Stimulated activated CD4-positive, alpha-beta T cell treated with anti-CD3 and anti-CD28 coated beads, Interleukin-2, amount 100 ng/mL, for 48 hours (primary cell): ENCODE results near the gene ARMC6.

Source experiments
- DNase-seq, 2 donors: peaks; one replicate each; pipeline ENCODE4 v3.0.0-alpha.2; 2020

Gene ARMC6

GRCh38 chr19:19025861-19026260 lies 7.5 kb upstream of the ARMC6 start:
- DNase-seq: no peak

DNA sequence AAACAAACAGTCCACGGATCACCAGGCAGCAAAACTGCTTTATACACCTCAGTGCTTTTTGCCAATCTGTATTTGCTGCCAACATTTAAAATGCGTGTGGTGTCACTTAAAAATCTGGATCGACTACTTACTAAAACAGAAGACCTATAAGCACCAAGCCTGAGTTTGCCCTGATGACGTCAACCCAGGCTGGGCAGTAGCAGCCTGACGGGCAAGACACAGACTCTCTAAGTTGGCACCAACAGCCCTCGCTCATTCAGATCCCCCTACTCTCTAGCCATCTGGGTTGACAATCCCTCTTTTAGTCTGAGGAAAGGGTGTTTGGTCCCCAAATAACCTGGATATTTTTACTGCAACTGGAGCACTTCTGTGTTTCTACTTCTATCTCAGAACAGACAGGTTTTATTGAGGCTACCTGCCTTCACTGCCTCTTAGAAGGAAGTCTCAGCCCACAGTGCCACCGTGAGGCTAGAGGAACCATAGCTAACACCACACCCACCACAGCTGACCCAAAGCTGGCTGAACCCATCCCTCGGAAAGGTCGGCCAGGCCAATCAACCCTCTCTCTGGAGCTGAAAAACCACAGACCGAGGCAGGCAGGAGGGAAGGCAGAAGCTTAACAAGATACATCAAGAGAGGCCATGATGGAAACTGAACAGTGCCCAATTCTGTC lies 7.0 kb upstream of the ARMC6 start:
- no peak for DNase-seq

DNA sequence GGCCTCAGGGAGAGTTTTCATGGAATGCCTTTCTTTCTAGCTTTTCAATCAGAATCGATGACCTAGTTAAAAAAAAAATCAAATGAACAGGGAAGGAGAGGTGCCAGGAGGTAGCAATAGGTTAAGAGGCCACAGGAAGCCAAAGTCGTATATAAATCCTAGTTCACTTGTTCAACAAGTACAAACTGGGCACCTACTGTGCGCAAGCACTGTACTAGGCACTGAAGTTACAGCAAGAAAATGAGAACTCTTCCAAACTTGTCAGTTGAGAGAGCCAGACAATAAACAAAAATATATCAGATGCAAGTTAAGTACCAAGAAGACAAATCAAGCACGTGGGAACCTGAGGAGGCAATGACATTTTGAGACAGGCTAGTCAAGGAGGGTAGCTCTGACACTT lies 6.2 kb upstream of the ARMC6 start:
- DNase-seq: no peak

- DNase-seq: no peak
Observed at GRCh38 chr19:19028526-19028925, 4.9 kb upstream of the ARMC6 start.

GRCh38 chr19:19031891-19032290 lies 1.5 kb upstream of the ARMC6 start:
- DNase-seq: no peak

- peak; percentile 69 to 73 for DNase-seq
Observed at GRCh38 chr19:19032420-19033175, 805 bp upstream of the ARMC6 start.

DNA sequence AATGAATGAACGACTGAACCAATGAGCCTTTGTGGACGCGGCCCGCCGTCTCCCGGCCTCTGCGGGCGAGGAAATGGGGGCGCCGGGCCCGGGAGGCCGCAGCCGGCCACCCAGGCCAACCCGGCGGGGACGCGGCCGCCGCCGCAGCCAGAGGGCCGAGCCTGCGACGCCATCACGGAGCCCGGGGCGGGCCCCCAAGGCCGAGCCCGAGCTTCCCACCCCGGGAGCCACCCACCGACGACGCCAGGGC lies 302 bp upstream of the ARMC6 start:
- no peak for DNase-seq

DNA sequence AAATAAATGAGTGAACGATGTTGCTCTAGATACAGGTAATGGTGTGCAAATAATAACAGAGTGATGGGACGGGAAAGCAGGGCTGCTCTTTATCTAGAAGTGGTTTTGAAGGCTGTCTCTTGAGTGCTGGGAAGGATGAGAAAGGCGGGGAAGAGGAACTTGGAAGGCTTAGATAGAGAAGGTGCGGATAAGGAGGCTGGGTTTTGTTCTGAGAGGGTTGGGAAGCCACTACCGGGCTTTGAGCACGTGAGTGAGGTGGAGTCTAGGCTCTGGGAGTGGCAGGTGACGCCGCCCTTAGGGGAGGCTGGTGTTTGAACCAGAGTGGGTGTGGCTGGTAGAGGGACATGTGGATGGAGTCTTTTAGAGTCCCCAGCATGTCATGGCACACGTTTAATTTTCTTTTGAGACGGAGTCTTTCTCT lies 811 bp downstream of the ARMC6 start:
- DNase-seq: peak; percentile 59 to 61

GRCh38 chr19:19039901-19040300 lies 6.5 kb downstream of the ARMC6 start:
- no peak for DNase-seq

DNA sequence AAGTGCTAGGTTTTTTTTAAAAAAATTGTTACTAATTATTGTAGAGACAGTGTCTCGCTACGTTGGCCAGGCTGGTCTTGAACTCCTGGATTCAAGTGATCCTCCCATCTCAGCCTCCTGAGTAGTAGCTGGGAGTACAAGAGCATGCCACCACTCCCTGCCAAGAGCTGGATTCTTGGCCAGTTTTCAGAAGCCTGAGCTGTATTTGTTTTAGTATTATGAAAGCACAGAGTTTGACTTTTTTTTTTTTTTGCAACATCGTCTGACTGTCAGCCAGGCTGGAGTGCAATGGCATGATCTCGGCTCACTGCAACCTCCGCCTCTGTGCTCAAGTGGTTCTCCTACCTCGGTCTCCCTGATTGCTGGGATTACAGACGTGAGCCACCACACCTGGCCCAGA lies 7.0 kb downstream of the ARMC6 start:
- no peak for DNase-seq

DNA sequence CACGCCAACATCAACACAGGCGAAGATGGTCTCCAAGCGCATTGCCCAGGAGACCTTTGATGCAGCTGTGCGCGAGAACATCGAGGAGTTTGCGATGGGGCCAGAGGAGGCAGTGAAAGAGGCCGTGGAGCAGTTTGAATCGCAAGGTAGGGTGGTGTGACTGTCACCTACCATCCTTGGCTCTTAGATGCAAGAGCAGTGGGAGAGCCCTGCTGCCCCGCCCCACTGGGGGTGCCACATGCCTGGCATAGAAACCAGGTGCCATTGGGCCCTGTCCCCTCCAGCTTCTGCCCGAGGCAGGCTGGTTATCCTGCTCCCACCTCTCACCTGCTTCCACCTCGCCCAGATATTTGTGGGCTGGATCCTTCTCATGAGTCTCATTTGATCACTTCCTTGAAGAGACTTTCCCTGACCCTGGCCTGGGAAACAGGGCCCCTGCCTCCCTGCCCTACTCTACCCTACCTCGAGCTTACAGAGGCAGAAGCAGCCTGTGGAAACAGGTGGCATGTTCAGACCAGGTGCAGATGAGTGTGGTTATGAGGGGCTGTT lies 9.4 kb downstream of the ARMC6 start:
- DNase-seq: no peak

DNA sequence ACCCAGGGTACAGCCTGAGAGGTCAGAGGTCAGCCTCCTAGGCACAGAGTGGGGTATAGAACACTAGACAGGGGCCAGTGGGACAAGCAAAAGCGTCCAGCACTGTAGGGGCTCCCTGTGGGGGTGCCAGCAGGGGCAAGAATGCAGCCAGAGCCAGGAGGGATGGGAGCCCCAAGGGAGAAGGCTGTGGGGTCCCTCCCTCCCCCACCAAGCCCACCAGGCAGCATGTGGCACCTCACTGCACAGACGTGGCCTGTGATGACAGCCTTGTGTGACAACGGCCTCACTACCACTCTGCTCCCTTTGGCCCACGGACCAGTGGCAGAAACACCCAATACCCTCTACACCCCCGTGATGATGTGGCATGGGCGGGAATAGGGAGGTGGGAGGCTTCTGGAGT lies 10.1 kb downstream of the ARMC6 start:
- no peak for DNase-seq

DNA sequence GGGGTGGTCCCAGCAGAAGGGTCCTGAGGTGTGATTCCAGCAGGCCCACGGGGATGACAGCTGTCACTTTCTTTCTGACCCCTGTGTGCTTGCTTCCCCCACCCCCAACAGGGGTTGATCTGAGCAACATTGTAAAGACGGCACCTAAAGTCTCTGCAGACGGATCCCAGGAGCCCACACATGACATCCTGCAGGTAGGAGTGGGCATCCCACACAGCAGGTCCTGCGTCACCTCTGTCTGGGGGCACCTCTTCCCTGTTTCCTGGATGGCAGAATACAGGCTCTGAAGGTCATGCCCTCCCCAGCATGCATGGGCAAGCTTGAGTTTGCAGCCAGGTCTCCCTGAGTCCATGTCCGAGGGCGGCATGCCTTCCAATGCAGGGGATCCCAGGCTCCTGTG lies 10.5 kb downstream of the ARMC6 start:
- DNase-seq: no peak

DNA sequence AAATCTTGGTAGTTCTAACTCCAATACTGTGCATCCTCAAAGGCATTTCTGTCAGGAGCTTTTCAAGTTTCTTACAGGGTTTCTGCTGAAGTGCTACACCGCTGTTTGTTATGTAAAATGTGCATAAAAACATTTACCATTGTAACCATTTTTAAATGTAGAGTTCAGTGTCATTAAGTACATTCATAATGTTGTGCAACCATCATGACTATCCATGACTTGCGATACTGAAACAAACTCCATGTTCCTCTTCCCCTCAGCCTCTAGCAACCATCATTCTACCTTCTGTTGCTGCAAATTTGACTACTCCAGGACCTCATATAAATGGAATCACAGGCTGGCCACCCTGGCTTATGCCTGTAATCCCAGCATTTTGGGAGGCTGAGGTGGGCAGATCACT lies 16.0 kb downstream of the ARMC6 start:
- no peak for DNase-seq

- no peak for DNase-seq
Observed at GRCh38 chr19:19050104-19050503, 16.7 kb downstream of the ARMC6 start.

- no peak for DNase-seq
Observed at GRCh38 chr19:19050731-19051130, 17.3 kb downstream of the ARMC6 start.

GRCh38 chr19:19051478-19052213 lies 18.2 kb downstream of the ARMC6 start:
- DNase-seq: no peak

- DNase-seq: no peak
Observed at GRCh38 chr19:19052921-19053320, 19.5 kb downstream of the ARMC6 start.

DNA sequence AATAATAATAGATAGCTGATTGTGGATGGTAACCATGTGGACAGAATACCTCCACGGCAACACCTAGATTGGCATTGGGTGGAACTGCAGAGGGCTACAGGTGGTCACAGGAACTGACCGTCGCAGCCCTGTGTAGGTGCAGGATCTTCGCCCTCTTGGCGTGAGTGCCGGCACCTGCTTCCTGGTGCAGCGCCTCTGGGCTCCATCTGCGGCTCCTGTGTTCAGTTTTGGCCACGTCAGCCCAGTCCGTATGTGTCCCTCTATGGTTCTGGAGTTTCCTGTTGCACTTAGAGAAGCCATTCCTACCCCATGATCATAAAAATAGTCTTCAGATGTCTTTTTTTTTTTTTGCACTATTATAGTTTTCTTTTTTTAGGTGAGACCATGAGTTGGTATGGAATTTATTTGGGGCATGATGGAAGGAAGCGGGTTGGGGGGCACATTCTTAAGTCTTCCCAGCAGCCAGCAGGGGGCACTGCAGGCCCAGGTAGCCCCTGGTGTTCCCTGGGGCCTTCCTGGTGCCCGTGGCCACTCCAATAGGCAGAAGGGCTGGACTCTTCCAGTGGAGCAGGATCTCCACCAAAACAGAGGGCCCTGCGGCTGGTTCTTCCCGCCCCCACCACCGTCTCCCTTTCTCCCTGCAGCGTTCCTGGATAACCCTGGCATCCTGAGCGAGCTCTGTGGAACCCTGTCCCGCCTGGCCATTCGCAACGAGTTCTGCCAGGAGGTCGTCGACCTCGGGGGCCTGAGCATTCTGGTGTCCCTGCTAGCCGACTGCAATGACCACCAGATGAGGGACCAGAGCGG lies 20.3 kb downstream of the ARMC6 start:
- DNase-seq: peak; percentile 53 to 63

- no peak for DNase-seq
Observed at GRCh38 chr19:19054315-19054938, 21.0 kb downstream of the ARMC6 start.

GRCh38 chr19:19054939-19055440 lies 21.6 kb downstream of the ARMC6 start:
- DNase-seq: no peak

GRCh38 chr19:19055701-19056100 lies 22.3 kb downstream of the ARMC6 start:
- no peak for DNase-seq
